SK-N-SH (cell line): ENCODE data around the gene SLC4A9.

Source experiments
- CHD2 ChIP-seq: fragments of 150-350 bp; IDR thresholded peaks from 2 replicates; pipeline ENCODE4 v1.6.1; 2018; ENCODE audit warnings: low read length; ENCODE audit not compliant: partially characterized antibody
- CTCF ChIP-seq: fragments of 200-600 bp; sonication (generic); IDR thresholded peaks from 2 replicates; pipeline ENCODE4 v1.6.1; 2017; ENCODE audit warnings: antibody characterized with exemption, mild to moderate bottlenecking, moderate library complexity
- EP300 ChIP-seq, 2 experiments: IDR thresholded peaks; 2 replicates each; pipeline versions ENCODE4 v1.4.0 to v1.6.1; 2012; ENCODE audit warnings: borderline replicate concordance in 1 of 2, low read depth in 1 of 2, low read length in 1 of 2
- FOXM1 ChIP-seq: IDR thresholded peaks from 2 replicates; pipeline ENCODE4 v1.4.0; 2012; ENCODE audit warnings: low read depth, mild to moderate bottlenecking
- GABPA ChIP-seq: IDR thresholded peaks from 2 replicates; pipeline ENCODE4 v1.4.0; 2012; ENCODE audit warnings: low read depth, mild to moderate bottlenecking
- GATA2 ChIP-seq: sonication (generic); formaldehyde crosslinking; IDR thresholded peaks from 2 replicates; pipeline ENCODE4 v1.5.0; 2020; ENCODE audit warnings: mild to moderate bottlenecking, missing genetic modification reagents
- POLR2AphosphoS5 ChIP-seq: IDR thresholded peaks from 2 replicates; pipeline ENCODE4 v1.6.1; 2012; ENCODE audit warnings: low read depth, low read length
- RAD21 ChIP-seq: IDR thresholded peaks from 2 replicates; pipeline ENCODE4 v1.6.1; 2012; ENCODE audit warnings: mild to moderate bottlenecking, low read length
- REST ChIP-seq: IDR thresholded peaks from 2 replicates; pipeline ENCODE4 v1.6.1; 2012; ENCODE audit warnings: mild to moderate bottlenecking, low read depth, low read length, moderate library complexity
- TEAD4 ChIP-seq: IDR thresholded peaks from 2 replicates; pipeline ENCODE4 v1.4.0; 2012; ENCODE audit warnings: mild to moderate bottlenecking, borderline replicate concordance; ENCODE audit not compliant: insufficient read depth
- USF2 ChIP-seq: fragments of 150-350 bp; IDR thresholded peaks from 2 replicates; pipeline ENCODE4 v1.6.1; 2017; ENCODE audit warnings: antibody characterized with exemption, low read length, low read depth, borderline replicate concordance

DNA sequence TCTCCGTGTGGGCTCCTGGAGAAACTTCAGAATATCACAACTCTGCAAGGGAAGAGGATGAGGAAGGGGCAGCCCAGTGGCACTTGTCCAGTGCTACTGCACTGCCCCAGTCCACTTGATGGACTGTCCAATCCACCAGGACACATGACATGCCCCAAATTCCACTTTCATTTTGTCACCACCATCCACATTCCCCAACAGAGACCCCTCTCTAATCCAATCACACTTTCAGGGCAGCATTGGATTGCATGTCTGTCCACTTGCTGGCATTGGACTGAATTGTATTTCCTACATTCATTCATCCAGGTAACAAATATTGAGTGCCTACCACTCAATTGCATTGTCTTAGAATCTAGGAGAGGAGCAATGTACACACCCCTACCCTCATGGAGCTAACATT, 28.4 kb upstream of the SLC4A9 start:
- TF ChIP-seq CTCF (no peak), EP300 (IDR thresholded peaks at IDR 0.05; ENCODE audit: borderline replicate concordance in 1 of 2, low read depth in 1 of 2, low read length in 1 of 2) (no peak), GABPA (no peak), FOXM1 (no peak), GATA2 (CRISPR knock-in tag) (no peak), USF2 (no peak), CHD2 (no peak), POLR2AphosphoS5 (no peak), REST (no peak), RAD21 (no peak), TEAD4 (no peak)
